Kidney epithelial cell (primary cell): Measurements from ENCODE around the gene OXA1L. TPM values are rescaled to one million over a fixed set of nuclear protein-coding genes. Genes with fewer than 3 reads are reported as not detected.
A peak's percentile ranks its signal among the peaks of the same experiment; 100 is the strongest.
"Not testable (repeated sequence)": the region's sequence is repeated elsewhere in the genome, so short reads cannot be mapped to it uniquely, and the experiment has no call there.

Source experiments
- DNase-seq: peaks from one replicate; pipeline ENCODE4 v3.0.0-alpha.2; 2010; ENCODE audit warnings: low read depth
- H3K27me3 ChIP-seq: 2 replicates; pipeline ENCODE4 v1.6.0; 2011; ENCODE audit warnings: low read length; ENCODE audit not compliant: control insufficient read depth, insufficient read depth
- H3K36me3 ChIP-seq: 2 replicates; pipeline ENCODE4 v1.5.1; 2011; ENCODE audit warnings: low read length; ENCODE audit not compliant: control insufficient read depth, insufficient read depth
- H3K4me3 ChIP-seq: 2 replicates; pipeline ENCODE4 v1.5.1; 2011; ENCODE audit warnings: low read depth, mild to moderate bottlenecking, control low read depth, low read length
- total RNA-seq: library from RNA; depleted of rRNA; stranded (reverse); fragments of >200 nt; gene quantifications from 2 replicates; pipeline ENCODE4 v1.2.3, GENCODE V29; 2015
- TF ChIP-seq, protein P1 (sequence below): IDR thresholded peaks from 2 replicates; pipeline ENCODE4 v1.5.1; 2011; ENCODE audit warnings: mild to moderate bottlenecking, moderate library complexity, low read length, control low read depth, inconsistent platforms; ENCODE audit not compliant: insufficient read depth, poor library complexity, severe bottlenecking

Gene OXA1L
- total RNA-seq, 1 donor from 2014 or later = 84.5 TPM

- Histone ChIP-seq H3K36me3 (no peaks in the 10 kb centered on the region), H3K27me3 (no peaks in the 10 kb centered on the region), H3K4me3 (no peak overlapping the region)
- no peak for DNase-seq
- TF ChIP-seq, protein P1, sequence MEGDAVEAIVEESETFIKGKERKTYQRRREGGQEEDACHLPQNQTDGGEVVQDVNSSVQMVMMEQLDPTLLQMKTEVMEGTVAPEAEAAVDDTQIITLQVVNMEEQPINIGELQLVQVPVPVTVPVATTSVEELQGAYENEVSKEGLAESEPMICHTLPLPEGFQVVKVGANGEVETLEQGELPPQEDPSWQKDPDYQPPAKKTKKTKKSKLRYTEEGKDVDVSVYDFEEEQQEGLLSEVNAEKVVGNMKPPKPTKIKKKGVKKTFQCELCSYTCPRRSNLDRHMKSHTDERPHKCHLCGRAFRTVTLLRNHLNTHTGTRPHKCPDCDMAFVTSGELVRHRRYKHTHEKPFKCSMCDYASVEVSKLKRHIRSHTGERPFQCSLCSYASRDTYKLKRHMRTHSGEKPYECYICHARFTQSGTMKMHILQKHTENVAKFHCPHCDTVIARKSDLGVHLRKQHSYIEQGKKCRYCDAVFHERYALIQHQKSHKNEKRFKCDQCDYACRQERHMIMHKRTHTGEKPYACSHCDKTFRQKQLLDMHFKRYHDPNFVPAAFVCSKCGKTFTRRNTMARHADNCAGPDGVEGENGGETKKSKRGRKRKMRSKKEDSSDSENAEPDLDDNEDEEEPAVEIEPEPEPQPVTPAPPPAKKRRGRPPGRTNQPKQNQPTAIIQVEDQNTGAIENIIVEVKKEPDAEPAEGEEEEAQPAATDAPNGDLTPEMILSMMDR = no peak
Observed at GRCh38 chr14:22733829-22734228, 32.7 kb upstream of the OXA1L start.

DNA sequence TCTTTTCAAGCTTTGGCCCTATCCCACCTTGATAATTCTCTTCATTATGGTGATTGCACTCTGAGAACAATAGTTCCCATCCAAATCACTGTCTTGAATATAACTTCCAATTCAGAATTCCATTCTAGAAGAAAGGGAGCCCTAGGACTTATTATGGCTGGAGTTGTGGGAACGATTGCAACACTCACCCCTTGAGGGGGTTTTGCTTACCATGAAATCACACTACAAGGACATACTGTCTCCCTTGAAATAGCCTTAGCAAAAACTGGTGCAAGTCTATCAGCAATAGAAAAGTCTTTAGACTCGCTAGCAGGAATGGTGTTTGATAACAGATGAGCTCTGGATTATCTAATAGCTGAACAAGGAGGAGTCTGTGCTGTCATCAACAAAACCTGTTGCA lies 31.4 kb upstream of the OXA1L start:
- Histone ChIP-seq H3K4me3 (no peak overlapping the region), H3K27me3 (no peaks in the 10 kb centered on the region), H3K36me3 (no peaks in the 10 kb centered on the region)
- TF ChIP-seq, protein P1 = no peak
- no peak for DNase-seq

GRCh38 chr14:22736384-22736783 lies 30.1 kb upstream of the OXA1L start:
- H3K36me3 ChIP-seq, H3K27me3 ChIP-seq, H3K4me3 ChIP-seq, DNase-seq: not testable (repeated sequence)

DNA sequence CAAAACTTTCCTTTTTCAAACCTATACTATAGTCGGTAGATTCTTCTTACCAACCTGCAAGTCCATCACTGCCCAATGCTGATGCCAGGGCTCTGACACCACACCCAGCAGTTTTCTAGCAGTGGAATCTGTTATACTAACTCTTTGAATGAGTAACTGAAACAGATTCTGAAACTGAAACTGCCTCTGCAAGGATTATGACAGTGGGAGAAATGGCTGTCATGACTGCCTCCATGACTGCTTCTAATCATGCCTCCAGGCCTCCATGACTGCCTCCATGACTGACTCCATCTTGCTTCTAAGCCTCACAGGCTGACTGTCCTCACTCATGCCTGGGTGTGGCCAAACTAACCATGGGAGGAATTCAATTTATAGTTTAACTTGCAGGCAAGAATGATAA lies 29.4 kb upstream of the OXA1L start:
- TF ChIP-seq, protein P1 = no peak
- H3K27me3 ChIP-seq = no peaks in the 10 kb centered on the region
- no peak for DNase-seq
- no peak overlapping the region for H3K4me3 ChIP-seq
- H3K36me3 ChIP-seq = no peaks in the 10 kb centered on the region

DNA sequence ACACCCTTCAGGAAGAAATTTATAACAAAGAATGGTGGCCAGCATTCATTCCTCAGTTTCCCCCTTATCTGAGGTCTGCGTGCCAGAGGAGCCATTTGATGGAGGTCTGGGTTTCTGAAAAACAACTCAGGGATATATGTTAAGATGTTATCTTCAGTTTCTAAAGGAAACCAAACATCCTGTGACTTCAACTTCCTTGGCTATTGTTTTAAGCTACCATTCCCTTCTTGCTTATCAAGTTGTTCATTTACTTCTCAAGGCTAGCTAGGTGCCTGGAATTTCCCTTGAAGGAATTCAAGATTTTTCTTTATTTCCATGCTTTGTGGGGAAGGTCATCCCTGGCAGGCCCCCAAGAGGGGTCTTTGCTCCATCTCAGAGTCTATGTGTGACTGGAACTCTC lies 27.1 kb upstream of the OXA1L start:
- no peak overlapping the region for H3K4me3 ChIP-seq
- no peaks in the 10 kb centered on the region for H3K27me3 ChIP-seq
- peak; percentile 7 for DNase-seq
- no peaks in the 10 kb centered on the region for H3K36me3 ChIP-seq
- TF ChIP-seq, protein P1 = no peak

DNA sequence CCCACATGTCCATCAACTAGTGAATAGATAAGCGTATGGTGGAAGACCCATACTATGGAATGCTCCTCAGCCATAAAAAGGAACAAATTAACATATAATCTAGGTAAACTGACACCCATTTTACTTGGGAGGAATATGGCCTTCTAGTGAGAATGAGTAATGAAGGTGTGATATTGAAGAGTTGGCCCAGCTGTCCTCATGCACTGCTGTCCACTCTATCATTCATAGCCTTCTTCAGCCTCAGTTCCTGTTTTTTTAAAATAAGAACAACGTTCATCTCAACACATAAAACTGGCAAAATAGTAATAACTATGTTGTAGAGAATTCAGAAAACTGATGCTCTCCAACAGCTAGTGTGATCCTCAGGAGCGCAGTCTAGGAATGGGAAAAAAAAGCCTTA lies 26.5 kb upstream of the OXA1L start:
- H3K4me3 ChIP-seq = no peak overlapping the region
- no peak for DNase-seq
- no peaks in the 10 kb centered on the region for H3K27me3 ChIP-seq
- TF ChIP-seq, protein P1 = no peak
- no peaks in the 10 kb centered on the region for H3K36me3 ChIP-seq
